DLD1 (cell line): Measurements from ENCODE around the gene RHOT1.

Experiments used
- in situ Hi-C: cut with HindIII; loops from 2 replicates; pipeline ENCODE4 v1.10.0; 2017; ENCODE audit warnings: low sequenced_read_pairs

Gene RHOT1

DNA sequence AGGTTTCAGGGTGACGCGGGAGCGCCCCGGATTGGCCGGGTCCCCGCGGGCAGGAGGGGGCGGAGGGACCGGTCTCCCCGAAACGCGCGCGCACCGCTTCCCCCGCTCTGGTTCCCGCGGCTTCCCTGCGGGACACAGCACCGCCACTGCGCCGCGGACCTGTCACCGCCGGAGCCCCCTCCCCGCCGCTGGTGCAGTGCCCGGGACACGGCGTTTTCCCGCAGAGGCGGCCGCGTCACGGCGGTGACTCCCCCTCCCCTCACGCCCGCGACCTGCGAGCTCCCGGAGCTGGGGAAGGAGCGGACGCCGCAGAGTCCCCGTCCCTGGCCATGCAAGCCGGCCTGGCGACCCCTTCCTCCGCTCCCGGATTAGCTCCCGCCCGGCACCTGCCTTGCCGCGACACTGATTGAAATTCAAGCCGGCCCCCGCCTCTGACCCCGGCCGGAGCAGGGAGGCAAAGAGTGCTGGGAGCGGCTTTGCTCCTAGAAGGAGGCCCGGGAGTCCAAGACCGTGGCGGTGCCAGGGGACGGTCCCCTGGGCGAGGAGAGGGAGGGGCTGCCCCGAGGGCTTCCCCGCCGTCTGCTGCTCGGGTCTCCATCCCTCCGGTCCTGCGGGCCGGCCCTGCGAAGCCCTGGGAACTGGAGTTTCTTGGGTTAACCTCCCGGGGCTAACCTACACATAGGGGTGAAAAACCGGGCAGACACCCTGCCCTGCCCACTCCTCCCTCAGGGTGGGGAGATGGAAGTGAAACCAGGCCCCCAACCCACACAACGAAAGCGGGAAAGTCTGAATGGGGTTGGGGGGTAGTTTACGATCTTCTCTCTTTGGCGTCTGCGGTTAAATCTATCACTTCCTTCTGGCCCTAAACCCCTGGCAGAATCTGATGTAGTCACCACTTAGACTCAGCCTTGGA, 124.3 kb downstream of the RHOT1 start:
- in situ Hi-C loops = no loop called here

- in situ Hi-C loops = no loop called here
Measured at GRCh38 chr17:32267690-32268205, 125.4 kb downstream of the RHOT1 start.

DNA sequence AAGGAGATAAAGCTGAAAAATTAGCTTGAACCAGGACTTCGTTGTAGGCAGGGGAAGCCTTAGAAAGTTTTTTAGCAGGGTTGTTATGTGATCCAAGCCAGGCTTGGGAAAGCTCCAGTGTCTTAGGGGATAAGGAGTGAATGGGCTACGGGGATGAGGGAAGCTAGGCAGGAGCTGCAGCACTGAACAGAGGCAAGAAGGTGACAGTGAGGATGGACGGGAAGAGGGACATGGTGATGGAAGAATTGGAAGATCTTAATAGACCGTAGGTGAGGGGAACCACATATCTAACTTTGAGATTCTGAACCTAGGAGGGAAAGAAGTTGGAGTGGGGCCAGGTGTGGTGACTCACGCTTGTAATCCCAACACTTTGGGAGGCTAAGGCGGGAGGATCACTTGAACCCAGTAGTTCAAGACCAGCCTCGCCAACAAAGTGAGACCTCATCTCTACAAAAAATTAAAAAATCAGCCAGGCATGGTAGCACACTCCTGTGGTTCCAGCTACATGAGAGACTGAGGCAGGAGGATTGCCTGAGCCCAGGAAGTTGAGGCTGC, 126.5 kb downstream of the RHOT1 start:
- in situ Hi-C loops = no loop called here

DNA sequence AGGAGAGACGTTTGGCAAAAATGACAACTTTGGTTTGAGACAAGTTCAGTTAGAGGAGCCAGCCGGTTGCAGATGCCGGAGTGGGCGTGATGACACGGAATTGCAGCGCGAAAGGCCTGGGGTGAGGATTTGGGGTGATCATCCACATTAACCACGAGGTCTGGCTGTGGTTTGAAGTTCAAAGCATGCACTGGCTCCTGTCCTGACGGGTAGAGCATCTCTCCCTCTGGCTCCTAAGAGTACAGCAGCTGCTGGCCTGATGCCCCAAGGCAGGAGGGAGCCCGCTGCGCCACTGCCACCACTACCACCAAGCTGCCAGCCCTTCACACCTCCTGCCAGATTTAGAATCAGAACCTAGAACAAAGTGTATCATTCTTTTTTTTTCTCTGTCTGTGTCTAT, 127.1 kb downstream of the RHOT1 start:
- in situ Hi-C loops = no loop called here

GRCh38 chr17:32271844-32272243, 129.5 kb downstream of the RHOT1 start:
- in situ Hi-C loops = no loop called here

DNA sequence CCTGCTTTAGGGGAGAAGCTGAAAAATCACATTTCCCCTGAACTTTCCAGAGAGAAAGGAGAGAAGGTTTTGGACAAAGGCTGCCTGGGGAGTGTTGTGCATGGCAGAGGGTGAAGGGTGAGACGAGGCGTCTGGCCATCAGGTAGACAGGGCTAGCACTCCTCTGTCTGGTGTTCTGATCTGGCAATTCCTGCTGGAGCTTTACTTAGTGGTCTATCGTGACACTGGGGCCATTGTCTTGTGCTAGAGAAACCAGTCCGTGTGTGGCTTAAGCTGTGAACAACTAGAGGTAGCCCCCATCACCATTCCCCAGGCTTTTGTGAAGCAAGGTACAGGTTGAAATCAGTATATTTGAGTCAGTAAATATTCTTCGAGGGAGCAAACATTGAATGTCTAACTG, 131.8 kb downstream of the RHOT1 start:
- in situ Hi-C loops = no loop called here

DNA sequence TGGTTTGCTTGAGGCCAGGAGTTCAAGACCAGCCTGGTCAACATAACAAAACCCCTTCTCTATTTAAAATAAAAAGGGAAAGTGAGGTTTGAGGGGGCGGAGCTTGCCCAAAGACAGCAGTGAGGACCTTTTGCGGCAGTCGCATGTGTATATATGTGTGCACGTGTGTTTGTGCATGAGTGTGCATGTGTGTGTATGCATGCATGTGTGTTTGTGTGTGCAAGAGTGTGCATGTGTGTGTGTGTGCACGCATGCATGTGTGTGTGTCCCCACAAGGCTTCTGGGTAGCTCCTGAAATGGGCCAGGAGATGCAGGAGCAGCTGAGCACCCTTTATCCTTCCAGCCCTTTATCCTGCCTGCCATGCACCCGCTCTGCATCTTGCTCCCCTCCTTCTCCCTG, 132.3 kb downstream of the RHOT1 start:
- in situ Hi-C loops = no loop called here
